K562 (cell line): ENCODE data around the gene TDRD5. TPM values are rescaled to one million over a fixed set of nuclear protein-coding genes. Genes with fewer than 3 reads are reported as not detected.

ENCODE experiments used
- ATAC-seq: fragments of 200-7000 bp; cut with Tn5 transposase; 3 replicates; pipeline ENCODE4 v1.9.1; 2020; ENCODE audit warnings: moderate library complexity
- BruUV-seq: library from RNA; stranded (reverse); fragments of 400-500 nt; replicated peaks from 2 replicates; lab custom pipeline; 2021; lab: Mats Ljungman, UMichigan
- CTCF ChIA-PET: fragments of 300-600 bp; formaldehyde crosslinking; extraction: SDS; loops from one replicate; lab custom pipeline; 2021; ENCODE audit warnings: low intra/inter-chr PET ratio; lab: Yijun Ruan, JAX
- POLR2A ChIA-PET: fragments of 300-600, 350-650 bp; sonication (Branson Sonifier 250); formaldehyde crosslinking; extraction: SDS; loops from one replicate; lab custom pipeline; 2021; ENCODE audit warnings: antibody characterized with exemption, inconsistent platforms; lab: Yijun Ruan, JAX
- DNase-seq, 4 experiments: peaks; one replicate each; pipeline versions ENCODE4 v3.0.0 to v3.0.0-alpha.2; 2011 to 2018; ENCODE audit warnings: low spot score in 3 of 4, mixed read lengths in 3 of 4; ENCODE audit errors: extremely low read depth in 1 of 4
- FAIRE-seq: peaks from 2 replicates; lab custom pipeline; 2011; peaks lifted over from hg19 to GRCh38; lab: Jason Lieb, UNC
- H2AFZ ChIP-seq: 2 replicates; pipeline ENCODE4 v1.6.0; 2011; ENCODE audit warnings: low read depth, low read length, control low read depth, inconsistent platforms
- H3K27ac ChIP-seq: fragments of 200-600 bp; 3 replicates; pipeline ENCODE4 v1.8.0; 2011; ENCODE audit warnings: low read depth, mild to moderate bottlenecking, control low read depth, inconsistent platforms, low read length, moderate library complexity, mixed read lengths; ENCODE audit errors: extremely low read depth
- H3K27me3 ChIP-seq, 2 experiments: fragments of 300-600 bp in 1 of 2; 2 replicates in 1 of 2; 3 replicates in 1 of 2; pipeline versions ENCODE4 v1.6.0 to v1.8.0; 2011; ENCODE audit warnings: inconsistent platforms in 2 of 2, low read length in 2 of 2, mild to moderate bottlenecking in 1 of 2, mixed read lengths in 1 of 2, moderate library complexity in 1 of 2; ENCODE audit not compliant: control insufficient read depth in 2 of 2, insufficient read depth in 2 of 2
- H3K36me3 ChIP-seq: fragments of 300-600 bp; 3 replicates; pipeline ENCODE4 v1.8.0; 2011; ENCODE audit warnings: mild to moderate bottlenecking, low read length, inconsistent platforms; ENCODE audit not compliant: control insufficient read depth, insufficient read depth
- H3K4me1 ChIP-seq, 2 experiments: fragments of 200-600 bp in 1 of 2; replicated peaks in 1 of 2; 2 replicates in 1 of 2; 3 replicates in 1 of 2; pipeline versions ENCODE4 v1.5.1 to v1.8.0; 2011; ENCODE audit warnings: inconsistent platforms in 2 of 2, low read length in 2 of 2, mild to moderate bottlenecking in 1 of 2, mixed read lengths in 1 of 2, moderate library complexity in 1 of 2; ENCODE audit not compliant: control insufficient read depth in 2 of 2, insufficient read depth in 2 of 2
- H3K4me2 ChIP-seq: 2 replicates; pipeline ENCODE4 v1.6.1; 2011; ENCODE audit warnings: low read length, control low read depth, inconsistent platforms, mixed read lengths; ENCODE audit not compliant: insufficient read depth
- H3K4me3 ChIP-seq: fragments of 200-600 bp; sonication (generic), shearing (Covaris generic); 2 replicates; pipeline ENCODE4 v1.5.1; 2016; ENCODE audit warnings: control low read depth, inconsistent platforms
- H3K79me2 ChIP-seq: fragments of 200-600 bp; 3 replicates; pipeline ENCODE4 v1.8.0; 2011; ENCODE audit warnings: low read length, inconsistent platforms; ENCODE audit not compliant: control insufficient read depth, insufficient read depth
- H3K9ac ChIP-seq, 2 experiments: 2 replicates each; pipeline versions ENCODE4 v1.6.0 to v1.6.1; 2011; ENCODE audit warnings: low read depth in 2 of 2, low read length in 2 of 2, control low read depth in 1 of 2, inconsistent platforms in 1 of 2, mild to moderate bottlenecking in 1 of 2, mixed read lengths in 1 of 2; ENCODE audit not compliant: insufficient read depth in 1 of 2
- H3K9me1 ChIP-seq: one replicate; pipeline ENCODE4 v1.6.0; 2011; ENCODE audit warnings: inconsistent platforms, mild to moderate bottlenecking, low read length, moderate library complexity; ENCODE audit not compliant: control insufficient read depth, insufficient read depth
- H3K9me3 ChIP-seq: replicated peaks from 2 replicates; pipeline ENCODE4 v1.5.1; 2011; ENCODE audit warnings: low read depth, low read length, inconsistent platforms; ENCODE audit not compliant: control insufficient read depth, insufficient read depth
- H4K20me1 ChIP-seq: replicated peaks from 2 replicates; pipeline ENCODE4 v1.6.1; 2011; ENCODE audit warnings: low read length, inconsistent platforms, mixed read lengths; ENCODE audit not compliant: control insufficient read depth, insufficient read depth
- BCOR ChIP-seq: fragments of 450-650 bp; IDR thresholded peaks from 2 replicates; pipeline ENCODE4 v1.6.1; 2016
- CEBPB ChIP-seq: fragments of 450-650 bp; IDR thresholded peaks from 2 replicates; pipeline ENCODE4 v1.6.1; 2016; ENCODE audit warnings: missing genetic modification characterization, missing compliant biosample characterization
- CEBPG ChIP-seq, 3 experiments: fragments of 200-800 bp in 1 of 3; sonication (Bioruptor generic) in 1 of 3; sonication (generic) in 1 of 3; formaldehyde crosslinking in 1 of 3; IDR thresholded peaks in 2 of 3; conservative IDR thresholded peaks in 1 of 3; 2 replicates each; pipeline versions ENCODE4 v1.6.1 to v1.8.0; 2016 to 2022; ENCODE audit warnings: missing compliant biosample characterization in 2 of 3, missing genetic modification characterization in 2 of 3, mild to moderate bottlenecking in 1 of 3, missing genetic modification reagents in 1 of 3
- EWSR1 ChIP-seq: fragments of 450-650 bp; IDR thresholded peaks from 2 replicates; pipeline ENCODE4 v1.6.1; 2018; ENCODE audit warnings: borderline replicate concordance, mild to moderate bottlenecking, low read depth, moderate library complexity; ENCODE audit not compliant: partially characterized antibody
- NFYB ChIP-seq: IDR thresholded peaks from 2 replicates; pipeline ENCODE4 v1.6.1; 2011; ENCODE audit warnings: mild to moderate bottlenecking, moderate library complexity; ENCODE audit not compliant: insufficient read length; ENCODE audit errors: extremely low read depth
- SMARCB1 ChIP-seq: IDR thresholded peaks from 2 replicates; pipeline ENCODE4 v1.6.1; 2011; ENCODE audit warnings: improper control_type of control experiment, low read depth; ENCODE audit not compliant: insufficient read length
- ZC3H4 ChIP-seq: sonication (generic); formaldehyde crosslinking; IDR thresholded peaks from 2 replicates; pipeline ENCODE4 v1.9.0; 2021; ENCODE audit warnings: missing genetic modification reagents, borderline replicate concordance
- ZNF3 ChIP-seq: fragments of 250-450 bp; sonication (Bioruptor Pico); IDR thresholded peaks from 2 replicates; pipeline ENCODE4 v1.5.0; 2021; ENCODE audit warnings: mild to moderate bottlenecking, moderate library complexity
- ZNF354B ChIP-seq: fragments of 250-450 bp; sonication (Bioruptor Pico); IDR thresholded peaks from 2 replicates; pipeline ENCODE4 v1.4.0; 2020
- ZNF584 ChIP-seq: fragments of 200-800 bp; sonication (Bioruptor generic); IDR thresholded peaks from 2 replicates; pipeline ENCODE4 v1.6.1; 2016; ENCODE audit warnings: low read depth, mild to moderate bottlenecking, missing genetic modification characterization, missing compliant biosample characterization
- WGBS: fragments of 100-300 bp; shearing (Covaris generic); methylation state at CpG from one replicate; pipeline ENCODE4 v1.1.6; 2016; ENCODE audit warnings: low coverage, mixed read lengths; ENCODE audit not compliant: insufficient coverage; ENCODE audit errors: missing lambda C conversion rate; 5-methylcytosine and 5-hydroxymethylcytosine counted together
- in situ Hi-C: fragments of 300-500 bp; cut with MboI; formaldehyde crosslinking; loops from 4 replicates; pipeline ENCODE4 v1.15.0; 2018; ENCODE audit warnings: inconsistent platforms, mixed read lengths
- intact Hi-C: fragments of 100-400 bp; cut with micrococcal nuclease; formaldehyde crosslinking; loops from 2 replicates; pipeline ENCODE4 v1.14.2; 2022
- polyA plus RNA-seq, 8 experiments: library from polyadenylated mRNA; depleted of rRNA in 4 of 8; stranded (reverse) in 5 of 8; unstranded in 3 of 8; fragments of >200 nt; fragmentation: Nextera tagmentation in 2 of 8; fragmentation: Illumina TruSeq in 1 of 8; extraction: Ambion mirVana in 2 of 8; extraction: Trizol in 1 of 8; gene quantifications; 2 replicates each; pipeline versions ENCODE4 v1.2.1 to v1.2.3, GENCODE V29; 2011 to 2014; ENCODE audit warnings: inconsistent platforms in 1 of 8, missing spikeins in 1 of 8
- total RNA-seq, 7 experiments: library from RNA; depleted of rRNA in 6 of 7; stranded (reverse); fragments of >200 nt in 6 of 7; fragmentation: Illumina TruSeq in 2 of 7; extraction: Trizol in 2 of 7; gene quantifications; 2 replicates each; pipeline versions ENCODE4 v1.2.1 to v1.2.3, GENCODE V29; 2011 to 2021; ENCODE audit warnings: low replicate concordance in 1 of 7
- TF ChIP-seq, protein P1 (sequence below), 2 experiments: fragments of 450-650 bp in 1 of 2; sonication (generic) in 1 of 2; formaldehyde crosslinking in 1 of 2; IDR thresholded peaks in 1 of 2; conservative IDR thresholded peaks in 1 of 2; 2 replicates each; pipeline versions ENCODE4 v1.6.1 to v1.8.1; 2016 to 2023; ENCODE audit warnings: mild to moderate bottlenecking in 2 of 2, moderate library complexity in 2 of 2, inconsistent platforms in 1 of 2, missing genetic modification reagents in 1 of 2
- TF ChIP-seq, protein P2 (sequence below), 2 experiments: fragments of 450-650 bp; formaldehyde crosslinking in 1 of 2; IDR thresholded peaks; 2 replicates each; pipeline versions ENCODE4 v1.4.0 to v1.6.1; 2014 to 2020; ENCODE audit warnings: mild to moderate bottlenecking in 2 of 2, borderline replicate concordance in 1 of 2, low read depth in 1 of 2

The TDRD5 gene
- total and polyA plus RNA-seq, 9 of the 15 experiments (the other 6 are each of a cell fraction or from before 2014, with no cell fraction given), result 0.04 to 0.57 (median 0.26) TPM; not detected in 1

DNA sequence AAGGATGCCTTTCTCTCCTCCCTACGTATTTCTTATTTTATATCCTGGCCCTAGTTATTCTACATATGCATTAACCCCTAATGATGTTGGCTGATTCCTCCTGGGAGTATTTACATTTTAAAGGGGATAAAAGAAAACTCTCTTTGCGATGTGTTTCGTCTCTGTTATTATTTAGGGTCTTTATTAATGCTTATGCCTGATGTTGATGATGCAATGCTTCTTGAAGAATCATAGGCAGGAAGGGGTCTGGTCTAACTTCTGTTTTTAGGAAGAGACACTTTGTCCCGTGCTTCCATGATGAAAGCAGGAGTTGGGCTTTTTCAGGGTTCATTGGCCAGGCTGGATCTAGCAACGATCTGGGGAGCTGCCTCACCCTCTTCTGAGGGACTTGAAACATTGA is 15.1 kb upstream of the TDRD5 start:
- peak; percentile 37; the same call in 1 of the 2 replicates for TF ChIP-seq CEBPB
- no peak for TF ChIP-seq ZNF584
- no peak for TF ChIP-seq NFYB
- TF ChIP-seq EWSR1, result no peak
- no peak for TF ChIP-seq BCOR
- TF ChIP-seq, protein P1, sequence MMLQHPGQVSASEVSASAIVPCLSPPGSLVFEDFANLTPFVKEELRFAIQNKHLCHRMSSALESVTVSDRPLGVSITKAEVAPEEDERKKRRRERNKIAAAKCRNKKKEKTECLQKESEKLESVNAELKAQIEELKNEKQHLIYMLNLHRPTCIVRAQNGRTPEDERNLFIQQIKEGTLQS (IDR thresholded peaks at IDR 0.05), result peak; percentile 65
- TF ChIP-seq, protein P1 (CRISPR knock-in tag; conservative IDR thresholded peaks at IDR 0.05), result no peak
- TF ChIP-seq ZC3H4 (CRISPR knock-in tag), result no peak
- no peak for TF ChIP-seq ZNF3 (CRISPR knock-in tag)
- no peak for TF ChIP-seq ZNF354B (CRISPR knock-in tag)
- TF ChIP-seq, protein P2, sequence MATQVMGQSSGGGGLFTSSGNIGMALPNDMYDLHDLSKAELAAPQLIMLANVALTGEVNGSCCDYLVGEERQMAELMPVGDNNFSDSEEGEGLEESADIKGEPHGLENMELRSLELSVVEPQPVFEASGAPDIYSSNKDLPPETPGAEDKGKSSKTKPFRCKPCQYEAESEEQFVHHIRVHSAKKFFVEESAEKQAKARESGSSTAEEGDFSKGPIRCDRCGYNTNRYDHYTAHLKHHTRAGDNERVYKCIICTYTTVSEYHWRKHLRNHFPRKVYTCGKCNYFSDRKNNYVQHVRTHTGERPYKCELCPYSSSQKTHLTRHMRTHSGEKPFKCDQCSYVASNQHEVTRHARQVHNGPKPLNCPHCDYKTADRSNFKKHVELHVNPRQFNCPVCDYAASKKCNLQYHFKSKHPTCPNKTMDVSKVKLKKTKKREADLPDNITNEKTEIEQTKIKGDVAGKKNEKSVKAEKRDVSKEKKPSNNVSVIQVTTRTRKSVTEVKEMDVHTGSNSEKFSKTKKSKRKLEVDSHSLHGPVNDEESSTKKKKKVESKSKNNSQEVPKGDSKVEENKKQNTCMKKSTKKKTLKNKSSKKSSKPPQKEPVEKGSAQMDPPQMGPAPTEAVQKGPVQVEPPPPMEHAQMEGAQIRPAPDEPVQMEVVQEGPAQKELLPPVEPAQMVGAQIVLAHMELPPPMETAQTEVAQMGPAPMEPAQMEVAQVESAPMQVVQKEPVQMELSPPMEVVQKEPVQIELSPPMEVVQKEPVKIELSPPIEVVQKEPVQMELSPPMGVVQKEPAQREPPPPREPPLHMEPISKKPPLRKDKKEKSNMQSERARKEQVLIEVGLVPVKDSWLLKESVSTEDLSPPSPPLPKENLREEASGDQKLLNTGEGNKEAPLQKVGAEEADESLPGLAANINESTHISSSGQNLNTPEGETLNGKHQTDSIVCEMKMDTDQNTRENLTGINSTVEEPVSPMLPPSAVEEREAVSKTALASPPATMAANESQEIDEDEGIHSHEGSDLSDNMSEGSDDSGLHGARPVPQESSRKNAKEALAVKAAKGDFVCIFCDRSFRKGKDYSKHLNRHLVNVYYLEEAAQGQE (IDR thresholded peaks at IDR 0.05; ENCODE audit: borderline replicate concordance), result no peak
- TF ChIP-seq, protein P2 (CRISPR knock-in tag; IDR thresholded peaks at IDR 0.05; ENCODE audit: low read depth), result no peak
- no peak for TF ChIP-seq CEBPG (CRISPR knock-in tag; IDR thresholded peaks at IDR 0.05)
- 0 out of 4 replicates have a peak, but pooled peaks of 1 of the 2 experiments have one; percentile 53 for TF ChIP-seq CEBPG (tag; conservative IDR thresholded peaks at IDR 0.05 in 1 of 2, IDR thresholded peaks at IDR 0.05 in 1 of 2)
- TF ChIP-seq SMARCB1, result no peak
- in situ Hi-C loops (no loop called here), intact Hi-C loops (no loop called here)
- Histone ChIP-seq H3K27ac (no peak overlapping the region), H4K20me1 (peaks cover 3% of the 10 kb centered on the region; the same call in 1 of the 2 replicates), H3K36me3 (no peaks in the 10 kb centered on the region), H3K4me2 (no peak overlapping the region), H3K79me2 (no peaks in the 10 kb centered on the region), H3K9ac (no peak overlapping the region), H3K4me1 (peaks cover 0 to 6% of the 10 kb centered on the region in 2 experiments; a peak in 1 of 5 replicates), H2AFZ (no peak overlapping the region), H3K9me1 (no peaks in the 10 kb centered on the region), H3K4me3 (no peak overlapping the region), H3K27me3 (peaks cover 13 to 29% of the 10 kb centered on the region in 2 experiments; a peak in 3 of 5 replicates), H3K9me3 (no peaks in the 10 kb centered on the region)
- POLR2A ChIA-PET, result interaction anchor here (1.0 to 1.5 kb wide), 2 partner anchors 10 to 136 kb away, joined by 3 to 4 read pairs; no protein-coding TSS in a partner anchor
- no TSS peak for BruUV-seq
- ATAC-seq (no peak), DNase-seq (no peak), FAIRE-seq (no peak)
- CTCF ChIA-PET, result no interaction called here
- 0% methylated on average over 5 of the region's 5 CpGs for WGBS
